ENCODE data around the gene PRKAR2B. TPM values are rescaled to one million over a fixed set of nuclear protein-coding genes. Genes with fewer than 3 reads are reported as not detected.
A peak's percentile ranks its signal among the peaks of the same experiment; 100 is the strongest.

The PRKAR2B gene
- total and polyA plus RNA-seq, 2 of the 4 experiments (the other 2 are of a cell fraction) = 3.0 to 3.1 TPM

DNA sequence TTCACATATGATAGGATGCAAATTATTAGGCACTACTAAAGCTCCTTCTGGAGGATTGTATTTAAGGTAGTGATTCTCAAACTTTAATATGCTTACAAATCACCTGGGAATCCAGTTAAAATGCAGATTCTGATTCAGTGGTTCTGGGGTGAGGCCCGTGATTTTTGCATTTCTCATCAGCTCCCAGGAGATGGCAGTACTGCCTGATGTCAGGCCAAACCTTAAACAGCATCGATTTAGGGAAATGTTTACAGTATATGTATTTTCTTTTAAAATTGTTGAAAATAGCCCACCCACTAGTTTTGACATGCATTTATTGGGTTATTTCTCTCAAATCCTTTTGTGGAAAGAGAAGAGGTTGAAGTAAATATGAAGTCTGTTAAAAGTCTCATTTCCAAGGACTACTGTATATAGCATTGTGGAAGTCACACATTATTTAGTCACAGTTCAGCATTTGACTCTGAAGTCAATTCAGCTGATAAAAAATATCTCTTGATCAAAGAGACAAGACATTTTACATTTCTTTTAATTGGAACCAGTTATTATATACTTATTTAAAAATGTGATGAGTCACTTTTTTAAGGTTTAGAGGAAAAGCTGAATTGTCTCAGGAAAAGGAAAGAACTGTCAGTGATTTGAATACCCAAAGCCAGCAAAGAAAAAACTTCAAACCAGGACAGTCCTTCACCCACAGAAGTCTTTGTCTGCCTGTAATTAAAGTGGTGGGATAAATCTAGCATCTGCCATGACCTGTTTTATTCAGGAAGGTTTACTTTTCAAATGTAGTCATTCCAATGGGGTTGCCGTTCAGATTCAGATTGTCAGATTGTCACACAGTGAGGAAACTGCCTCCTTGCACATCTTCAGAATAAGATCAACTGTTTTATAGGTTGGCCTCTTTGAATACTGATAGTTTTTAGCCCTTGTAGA, 103.2 kb downstream of the PRKAR2B start:
- Histone ChIP-seq H3K27ac (ENCODE audit: insufficient read depth, low read length) (no peak overlapping the region), H3K4ac (ENCODE audit: low read depth, low read length) (no peak overlapping the region), H3K9me3 (ENCODE audit: control insufficient read depth, insufficient read depth, low read length) (no peaks in the 10 kb centered on the region), H3K14ac (replicated peaks; ENCODE audit: low read depth, low read length) (0 out of 2 replicates have a peak overlapping the region, but pooled peaks have one; percentile 16), H3K36me3 (ENCODE audit: control insufficient read depth, insufficient read depth, low read length) (no peaks in the 10 kb centered on the region), H3K4me2 (ENCODE audit: low read depth, low read length) (no peak overlapping the region), H2AK5ac (ENCODE audit: low read depth, low read length) (no peak overlapping the region), H3K56ac (ENCODE audit: extremely low read depth, insufficient read depth, low read length) (no peak overlapping the region), H3K9me1 (ENCODE audit: insufficient read depth, low read length) (peaks cover 5% of the 10 kb centered on the region), H3K27me3 (ENCODE audit: control insufficient read depth, insufficient read depth, low read length) (no peaks in the 10 kb centered on the region), H3K9ac (ENCODE audit: low read depth, low read length) (no peak overlapping the region), H2BK120ac (ENCODE audit: low read depth, low read length) (no peak overlapping the region), H4K5ac (ENCODE audit: low read depth, low read length) (no peak overlapping the region), H2AK9ac (replicated peaks; ENCODE audit: low read depth, low read length, poor library complexity) (no peak overlapping the region), H3K4me3 (ENCODE audit: insufficient read depth, low read depth, low read length) (no peak overlapping the region), H3K4me1 (ENCODE audit: control insufficient read depth, insufficient read depth, low read length) (peaks cover 6% of the 10 kb centered on the region), H4K8ac (ENCODE audit: low read depth in 2 of 2, low read length in 2 of 2) (peak overlapping the region in 1 of 2 experiments; percentile 9; a peak in 1 of 4 replicates), H2BK5ac (ENCODE audit: low read depth, low read length, poor library complexity, severe bottlenecking) (no peak overlapping the region), H4K91ac (ENCODE audit: insufficient read depth, low read depth, low read length) (no peak overlapping the region), H4K20me1 (ENCODE audit: insufficient read depth, low read length) (no peaks in the 10 kb centered on the region), H2BK20ac (ENCODE audit: low read depth, low read length) (peak overlapping the region; percentile 57; the same call in 1 of the 2 replicates), H3K23ac (ENCODE audit: low read depth, low read length) (no peak overlapping the region), H3K79me1 (ENCODE audit: low read depth in 1 of 2, low read length in 2 of 2) (no peaks in the 10 kb centered on the region), H3K18ac (ENCODE audit: low read depth, low read length) (no peak overlapping the region), H2AFZ (replicated peaks; ENCODE audit: low read length, poor library complexity) (no peak overlapping the region), H2BK15ac (ENCODE audit: low read depth, low read length) (no peak overlapping the region)
- CTCF ChIA-PET = interaction anchor here (0.5 to 3.2 kb wide), 8 partner anchors 9 to 482 kb away, joined by 3 to 28 read pairs (median 5); no protein-coding TSS in a partner anchor
- WGBS, 2 experiments (ENCODE audit: extremely low coverage in 2 of 2, insufficient read length in 1 of 2) = no CpG with 5 or more reads among the region's 3 CpGs
- ATAC-seq (ENCODE audit: low read depth) (peak; percentile 86), DNase-seq (peak; percentile 47)
- POLR2A ChIA-PET (ENCODE audit: unreplicated experiment) = interaction anchor here (0.6 kb wide), 1 partner anchor 330 kb away, joined by 3 read pairs; no protein-coding TSS in a partner anchor
- no TSS peak for BruUV-seq (replicated peaks)
- dilution Hi-C loops (cut with HindIII; ENCODE audit: low sequenced_read_pairs, unreplicated experiment) (no loop called here), intact Hi-C loops (cut with micrococcal nuclease) (loop anchor here (5.0 kb wide), 1 partner anchor 485 kb away; the partner anchor contains the start of gene CCDC71L), in situ Hi-C loops (cut with MboI; ENCODE audit: low sequenced_read_pairs) (loop anchor here (5.0 to 10.0 kb wide), 3 partner anchors 200 to 973 kb away; no protein-coding TSS in a partner anchor)
- TF ChIP-seq RAD21 (IDR thresholded peaks at IDR 0.05; ENCODE audit: low read length) = peak; percentile 68
- no peak for TF ChIP-seq MAFK (IDR thresholded peaks at IDR 0.05; ENCODE audit: low read depth, low read length)
- TF ChIP-seq POLR2A (IDR thresholded peaks at IDR 0.05; ENCODE audit: low read depth, low read length) = no peak
- TF ChIP-seq MAZ (IDR thresholded peaks at IDR 0.05; ENCODE audit: borderline replicate concordance, low read depth, low read length) = no peak
- TF ChIP-seq SMC3 (IDR thresholded peaks at IDR 0.05; ENCODE audit: low read depth, low read length) = peak; percentile 48
- TF ChIP-seq, protein P1, sequence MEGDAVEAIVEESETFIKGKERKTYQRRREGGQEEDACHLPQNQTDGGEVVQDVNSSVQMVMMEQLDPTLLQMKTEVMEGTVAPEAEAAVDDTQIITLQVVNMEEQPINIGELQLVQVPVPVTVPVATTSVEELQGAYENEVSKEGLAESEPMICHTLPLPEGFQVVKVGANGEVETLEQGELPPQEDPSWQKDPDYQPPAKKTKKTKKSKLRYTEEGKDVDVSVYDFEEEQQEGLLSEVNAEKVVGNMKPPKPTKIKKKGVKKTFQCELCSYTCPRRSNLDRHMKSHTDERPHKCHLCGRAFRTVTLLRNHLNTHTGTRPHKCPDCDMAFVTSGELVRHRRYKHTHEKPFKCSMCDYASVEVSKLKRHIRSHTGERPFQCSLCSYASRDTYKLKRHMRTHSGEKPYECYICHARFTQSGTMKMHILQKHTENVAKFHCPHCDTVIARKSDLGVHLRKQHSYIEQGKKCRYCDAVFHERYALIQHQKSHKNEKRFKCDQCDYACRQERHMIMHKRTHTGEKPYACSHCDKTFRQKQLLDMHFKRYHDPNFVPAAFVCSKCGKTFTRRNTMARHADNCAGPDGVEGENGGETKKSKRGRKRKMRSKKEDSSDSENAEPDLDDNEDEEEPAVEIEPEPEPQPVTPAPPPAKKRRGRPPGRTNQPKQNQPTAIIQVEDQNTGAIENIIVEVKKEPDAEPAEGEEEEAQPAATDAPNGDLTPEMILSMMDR (conservative IDR thresholded peaks at IDR 0.05; ENCODE audit: low read depth, low read length) = peak; percentile 66

Data from IMR-90 (cell line).